ENCODE data around the gene ZNF467. TPM values are rescaled to one million over a fixed set of nuclear protein-coding genes. Genes with fewer than 3 reads are reported as not detected.

ZNF467 gene
- total and polyA plus RNA-seq, 3 donors from 2014 or later, result 2.4 to 3.3 (median 2.9) TPM

GRCh38 chr7:149804106-149804505 is 30.7 kb upstream of the ZNF467 start:
- TF ChIP-seq POLR2A (IDR thresholded peaks at IDR 0.05) (no peak), CTCF (IDR thresholded peaks at IDR 0.05) (no peak)

GRCh38 chr7:149803551-149804074 is 30.2 kb upstream of the ZNF467 start:
- DNase-seq, result no peak
- intact Hi-C loops (cut with DNase I; ENCODE audit: low total_unique reads), result no loop called here
- Histone ChIP-seq H3K9me3 (no peaks in the 10 kb centered on the region), H3K36me3 (ENCODE audit: low read depth, missing control alignments) (no peaks in the 10 kb centered on the region), H3K27ac (no peak overlapping the region), H3K4me1 (no peaks in the 10 kb centered on the region), H3K4me3 (no peak overlapping the region), H3K27me3 (no peaks in the 10 kb centered on the region)
- WGBS, 2 donors, result 84 to 87% methylated on average over 7 to 17 of the region's 17 CpGs
- TF ChIP-seq CTCF (IDR thresholded peaks at IDR 0.05) (no peak), POLR2A (IDR thresholded peaks at IDR 0.05) (no peak)

More at GRCh38 chr7:149804106-149804505, 30.7 kb upstream of the ZNF467 start:
- Histone ChIP-seq H3K9me3 (no peaks in the 10 kb centered on the region), H3K27me3 (no peaks in the 10 kb centered on the region), H3K27ac (no peak overlapping the region), H3K36me3 (ENCODE audit: low read depth, missing control alignments) (no peaks in the 10 kb centered on the region), H3K4me3 (no peak overlapping the region), H3K4me1 (no peaks in the 10 kb centered on the region)
- DNase-seq, result no peak
- 84 to 87% methylated on average over 2 to 9 of the region's 9 CpGs for WGBS, 2 donors
- intact Hi-C loops (cut with DNase I; ENCODE audit: low total_unique reads), result no loop called here

GRCh38 chr7:149802966-149803365 is 29.6 kb upstream of the ZNF467 start:
- Histone ChIP-seq H3K27ac (no peak overlapping the region), H3K27me3 (no peaks in the 10 kb centered on the region), H3K9me3 (no peaks in the 10 kb centered on the region), H3K4me1 (no peaks in the 10 kb centered on the region), H3K4me3 (no peak overlapping the region), H3K36me3 (ENCODE audit: low read depth, missing control alignments) (no peaks in the 10 kb centered on the region)
- no peak for DNase-seq
- intact Hi-C loops (cut with DNase I; ENCODE audit: low total_unique reads), result no loop called here
- no peak for TF ChIP-seq CTCF (IDR thresholded peaks at IDR 0.05)
- no peak for TF ChIP-seq POLR2A (IDR thresholded peaks at IDR 0.05)
- 96% methylated on average over 12 of the region's 12 CpGs; no CpG with 5 or more reads in 1 of the 2 donors for WGBS, 2 donors

- Histone ChIP-seq H3K9me3 (no peaks in the 10 kb centered on the region), H3K4me1 (no peaks in the 10 kb centered on the region), H3K27me3 (no peaks in the 10 kb centered on the region), H3K36me3 (ENCODE audit: low read depth, missing control alignments) (no peaks in the 10 kb centered on the region), H3K4me3 (no peak overlapping the region), H3K27ac (no peak overlapping the region)
- intact Hi-C loops (cut with DNase I; ENCODE audit: low total_unique reads), result no loop called here
- no peak for DNase-seq
- no peak for TF ChIP-seq CTCF (IDR thresholded peaks at IDR 0.05)
- TF ChIP-seq POLR2A (IDR thresholded peaks at IDR 0.05), result no peak
- WGBS, 2 donors, result 94 to 98% methylated on average over 7 to 16 of the region's 16 CpGs
Observed at GRCh38 chr7:149801816-149802215, 28.4 kb upstream of the ZNF467 start.

- H3K4me1 ChIP-seq, result no peaks in the 10 kb centered on the region
- TF ChIP-seq CTCF (IDR thresholded peaks at IDR 0.05) (no peak), POLR2A (IDR thresholded peaks at IDR 0.05) (no peak)
- 94 to 95% methylated on average over 2 of the region's 2 CpGs for WGBS, 2 donors
- H3K27me3 ChIP-seq, result no peaks in the 10 kb centered on the region
- H3K4me3 ChIP-seq, result no peak overlapping the region
- H3K36me3 ChIP-seq (ENCODE audit: low read depth, missing control alignments), result no peaks in the 10 kb centered on the region
- no peak for DNase-seq
- intact Hi-C loops (cut with DNase I; ENCODE audit: low total_unique reads), result no loop called here
- no peaks in the 10 kb centered on the region for H3K9me3 ChIP-seq
- no peak overlapping the region for H3K27ac ChIP-seq
Observed at GRCh38 chr7:149801002-149801566, 27.7 kb upstream of the ZNF467 start.

Data from testis (tissue), 3 donors.